ENCODE measurements around the gene MRPS23.

MRPS23 gene

DNA sequence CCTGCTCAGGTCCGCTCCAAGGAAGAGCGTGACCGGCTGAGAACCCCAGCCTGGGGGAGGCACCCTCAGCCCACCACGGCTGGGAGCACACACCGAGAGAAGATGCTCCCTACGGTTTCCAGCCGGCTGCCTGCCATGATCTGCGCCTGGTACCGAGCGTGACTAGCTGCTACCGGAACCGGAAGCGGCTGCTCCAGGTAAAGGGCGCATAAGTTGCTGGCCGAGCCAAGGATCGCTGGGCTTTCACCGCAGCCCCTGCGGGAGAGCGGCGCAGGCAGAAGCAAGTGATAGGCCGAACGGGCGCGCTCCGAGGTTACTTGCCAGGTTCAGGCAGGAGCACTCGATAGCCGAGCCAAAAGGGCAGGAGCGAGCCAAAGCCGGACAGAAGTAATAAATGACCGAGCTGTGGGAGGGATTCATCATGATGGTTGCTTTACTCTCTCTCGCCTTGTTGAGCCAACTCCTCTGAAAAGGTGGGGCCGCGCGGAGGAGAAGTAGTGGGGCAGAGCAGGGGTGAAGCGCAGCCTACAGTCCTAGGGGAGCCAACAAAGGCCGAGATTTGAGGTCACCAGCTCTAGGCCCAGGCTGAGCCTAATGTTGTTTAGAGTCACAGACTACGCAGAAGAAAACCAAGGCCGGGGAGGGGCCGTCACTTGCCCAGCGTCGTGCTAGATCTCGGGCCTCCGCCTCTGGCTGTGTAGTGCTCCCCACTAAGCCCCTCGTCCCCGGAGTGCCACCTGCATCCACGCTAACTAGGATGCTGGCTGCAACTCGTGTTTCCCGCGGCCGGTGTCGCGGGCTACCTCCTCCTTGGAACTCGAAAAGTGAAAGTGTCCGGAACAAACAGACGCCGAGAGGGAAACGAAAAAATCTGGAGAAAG, at the start of gene MRPS23:
MRPS23 (minus strand) TSS at position 171 of the 881 bp plus-strand sequence; CDS start at position 137, 34 bp downstream.
- peak; percentile 99 for DNase-seq (ENCODE audit: low read depth)

DNA sequence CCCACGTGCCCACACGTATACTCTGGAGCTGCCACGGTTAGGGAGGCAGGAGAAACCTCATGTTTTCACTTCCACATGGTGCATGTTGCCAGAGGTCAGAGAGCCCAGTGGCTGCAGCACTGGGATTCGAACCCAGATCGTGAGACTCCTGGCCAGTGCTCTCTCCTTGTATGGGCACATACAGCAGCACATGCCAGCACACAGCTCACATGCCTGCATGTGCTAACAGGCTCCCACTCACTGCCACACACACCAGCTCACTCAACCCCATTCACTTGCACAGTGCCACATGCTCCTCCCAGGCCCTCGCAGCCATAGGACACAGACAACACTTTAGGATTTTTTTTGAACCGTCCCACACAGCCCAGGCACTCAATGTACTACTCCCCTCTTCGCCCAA, 49.5 kb upstream of the MRPS23 start:
- DNase-seq (ENCODE audit: low read depth) = no peak

DNA sequence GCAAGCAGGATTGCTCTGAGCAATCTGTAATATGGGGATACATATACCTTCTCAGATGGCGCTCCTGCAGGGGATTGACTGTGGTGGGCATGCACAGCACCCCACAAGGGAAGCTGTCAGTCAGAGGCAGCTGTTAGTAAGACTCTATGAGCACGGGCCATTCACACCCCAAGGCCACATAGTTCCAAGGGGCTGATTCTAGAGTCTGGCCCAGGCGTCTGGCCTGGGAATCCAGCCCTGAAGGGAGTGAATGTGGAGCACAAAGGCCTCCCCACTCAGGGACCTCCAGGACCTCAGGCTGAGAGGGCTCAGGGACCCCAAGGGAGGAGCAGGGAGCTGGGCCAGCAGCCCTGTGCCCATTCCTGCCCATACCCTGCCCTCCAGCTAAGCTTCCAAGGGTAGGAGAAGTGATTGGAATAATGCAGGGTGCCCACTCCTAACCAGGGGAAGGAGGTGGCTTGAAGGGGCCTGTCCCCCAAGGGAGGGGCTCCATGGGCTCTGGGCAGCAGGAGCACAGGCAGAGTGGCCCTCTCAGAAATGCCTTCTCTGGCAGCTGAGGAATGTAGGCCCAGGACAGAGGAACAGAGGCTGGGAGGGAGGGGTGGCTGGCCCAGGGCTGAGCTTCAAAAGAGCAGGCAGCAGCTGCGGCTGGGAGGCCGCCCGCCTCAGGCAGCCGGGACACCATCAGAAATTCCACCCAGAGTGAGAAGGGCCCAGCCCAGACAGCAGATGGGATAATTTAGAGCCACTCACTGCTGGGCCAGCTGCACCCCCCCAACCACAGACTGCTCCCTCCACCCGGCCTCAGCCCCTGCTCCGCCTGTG, 48.9 kb upstream of the MRPS23 start:
- DNase-seq (ENCODE audit: low read depth) = no peak

DNA sequence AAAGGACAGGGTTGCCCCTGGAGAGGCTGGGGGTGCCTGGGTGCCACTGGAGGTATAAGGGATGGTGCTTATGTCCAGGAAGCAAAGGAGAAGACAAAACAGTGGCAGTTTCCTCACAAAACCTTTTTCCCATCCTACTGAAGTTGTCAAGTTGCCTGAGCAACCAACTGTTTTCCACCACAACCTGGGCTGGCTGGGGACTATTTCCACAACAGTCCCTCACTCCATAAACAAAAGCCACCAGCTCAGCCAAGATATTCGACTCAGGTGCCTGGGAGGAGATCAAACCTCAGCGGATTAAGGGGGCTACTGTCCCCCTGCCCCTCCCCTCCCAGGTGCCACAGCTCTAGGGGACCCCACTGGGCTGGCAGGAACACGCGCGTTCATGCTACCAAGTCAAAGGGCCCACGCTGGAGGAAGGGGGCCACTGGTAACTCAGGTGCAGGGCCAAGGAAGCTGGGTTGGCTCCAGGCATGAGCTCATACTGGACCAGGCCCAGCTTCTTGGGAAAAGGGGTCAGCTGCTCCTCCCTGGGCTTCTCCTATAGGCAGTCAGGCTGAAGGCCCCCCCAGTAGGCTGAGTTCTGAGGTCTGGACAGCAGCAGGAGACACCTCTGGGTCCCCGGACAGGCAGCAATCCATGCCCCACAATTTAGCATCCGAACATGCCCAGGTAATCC, 45.7 kb upstream of the MRPS23 start:
- no peak for DNase-seq (ENCODE audit: low read depth)

DNA sequence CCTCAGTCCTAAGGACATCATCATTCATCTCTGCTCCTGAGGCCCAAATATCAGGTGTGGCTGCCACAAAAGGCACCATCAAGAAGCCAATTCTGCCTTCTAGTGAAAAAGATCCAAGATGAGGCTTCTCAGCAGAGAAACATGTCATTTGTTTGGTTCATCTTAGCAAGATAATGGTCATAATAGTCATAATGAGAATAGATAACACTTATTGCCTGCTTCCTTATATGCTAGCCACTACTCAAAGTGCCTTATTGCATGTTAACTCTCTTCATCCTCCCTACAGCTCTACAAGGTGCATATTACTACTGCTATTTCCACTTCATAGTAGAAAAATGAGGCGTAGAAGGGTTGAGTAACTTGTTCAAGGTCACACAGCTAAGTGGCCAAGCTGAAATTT, 45.0 kb upstream of the MRPS23 start:
- DNase-seq (ENCODE audit: low read depth) = no peak

DNA sequence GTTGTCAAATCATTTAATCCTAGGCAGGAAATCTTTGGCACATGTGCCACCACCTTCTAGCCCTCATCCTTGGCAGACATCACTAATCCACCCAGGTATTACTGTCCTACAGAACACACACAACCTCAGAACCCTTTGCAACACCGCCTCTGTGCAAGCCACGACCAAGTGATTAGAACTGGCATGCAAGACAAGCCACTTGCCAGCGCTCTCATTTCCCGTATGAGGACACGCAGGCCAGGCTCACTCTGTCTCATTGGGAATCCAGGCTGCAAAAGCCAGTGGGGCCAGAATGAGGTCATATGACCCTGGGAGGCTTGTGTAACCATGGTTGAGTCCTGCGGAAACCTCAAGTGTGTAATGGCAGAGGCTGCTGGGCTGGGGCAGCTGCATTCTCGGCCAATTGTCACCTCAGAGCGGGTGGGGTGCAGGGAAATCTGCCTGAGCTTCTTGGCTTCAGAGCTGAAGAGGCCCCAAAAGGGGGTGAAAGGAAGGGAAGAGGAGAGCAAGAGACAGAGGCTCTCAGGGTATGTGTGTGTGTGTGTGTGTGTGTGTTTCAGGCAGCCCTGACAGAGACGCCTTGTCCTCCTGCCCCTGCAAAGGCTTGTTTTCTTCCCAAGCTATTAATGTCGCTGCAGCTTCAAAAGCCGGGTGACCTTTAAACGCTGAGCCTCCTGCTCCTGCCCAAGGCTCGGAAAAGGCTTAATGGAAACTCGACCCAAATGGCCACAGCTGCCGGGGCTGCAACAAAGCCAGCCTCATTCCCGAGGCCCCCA, 43.2 kb upstream of the MRPS23 start:
- DNase-seq (ENCODE audit: low read depth) = peak; percentile 98

DNA sequence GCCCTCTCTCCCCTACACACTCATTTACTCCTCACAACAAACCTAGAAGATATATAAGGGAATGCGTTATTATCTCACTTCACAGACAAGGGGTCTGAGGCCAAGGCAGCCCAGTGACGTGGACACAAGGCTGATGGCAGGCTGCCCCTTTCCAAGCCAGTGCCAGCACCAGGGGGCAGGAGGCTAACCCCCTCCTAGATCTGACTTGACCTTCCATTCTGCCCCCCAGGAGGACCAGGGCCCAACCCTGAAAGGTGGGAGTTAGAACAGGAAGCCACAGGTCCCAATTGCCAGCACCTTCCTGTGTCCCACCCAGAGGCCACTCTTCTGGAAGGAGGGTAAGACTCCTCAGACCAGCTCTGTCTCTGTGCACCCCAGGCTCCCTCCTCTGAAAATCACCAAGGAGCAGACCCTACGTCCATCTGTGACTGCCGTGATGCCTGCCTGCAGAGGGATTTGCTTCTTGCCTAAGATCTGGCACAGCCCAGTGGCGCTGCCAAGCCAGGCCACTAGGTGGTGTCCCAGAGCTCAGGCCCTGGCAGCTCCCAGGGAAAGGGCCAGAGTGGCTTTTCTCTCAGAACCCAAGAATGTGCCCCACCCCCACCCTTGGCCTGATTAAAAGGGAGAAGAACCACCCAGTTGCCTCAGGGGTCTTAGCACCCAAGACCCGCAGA, 42.4 kb upstream of the MRPS23 start:
- peak; percentile 83 for DNase-seq (ENCODE audit: low read depth)

DNA sequence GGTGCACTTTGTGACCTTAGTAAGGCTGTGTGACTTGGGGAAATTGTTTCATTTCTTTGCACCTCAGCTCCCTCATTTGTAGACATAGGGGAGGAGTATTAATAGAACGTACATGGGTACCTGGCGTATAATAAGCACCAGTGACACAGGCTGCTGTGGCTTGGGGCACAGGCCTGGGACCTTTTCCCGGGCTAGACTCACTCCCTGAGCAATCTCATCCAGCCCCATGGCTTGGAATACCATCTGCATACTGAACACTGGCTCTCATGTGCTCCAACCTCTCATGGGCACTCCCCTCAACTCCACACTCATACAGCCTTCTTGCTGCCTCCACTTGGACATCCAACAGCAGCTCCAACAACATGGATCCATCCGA, 41.0 kb upstream of the MRPS23 start:
- no peak for DNase-seq (ENCODE audit: low read depth)

DNA sequence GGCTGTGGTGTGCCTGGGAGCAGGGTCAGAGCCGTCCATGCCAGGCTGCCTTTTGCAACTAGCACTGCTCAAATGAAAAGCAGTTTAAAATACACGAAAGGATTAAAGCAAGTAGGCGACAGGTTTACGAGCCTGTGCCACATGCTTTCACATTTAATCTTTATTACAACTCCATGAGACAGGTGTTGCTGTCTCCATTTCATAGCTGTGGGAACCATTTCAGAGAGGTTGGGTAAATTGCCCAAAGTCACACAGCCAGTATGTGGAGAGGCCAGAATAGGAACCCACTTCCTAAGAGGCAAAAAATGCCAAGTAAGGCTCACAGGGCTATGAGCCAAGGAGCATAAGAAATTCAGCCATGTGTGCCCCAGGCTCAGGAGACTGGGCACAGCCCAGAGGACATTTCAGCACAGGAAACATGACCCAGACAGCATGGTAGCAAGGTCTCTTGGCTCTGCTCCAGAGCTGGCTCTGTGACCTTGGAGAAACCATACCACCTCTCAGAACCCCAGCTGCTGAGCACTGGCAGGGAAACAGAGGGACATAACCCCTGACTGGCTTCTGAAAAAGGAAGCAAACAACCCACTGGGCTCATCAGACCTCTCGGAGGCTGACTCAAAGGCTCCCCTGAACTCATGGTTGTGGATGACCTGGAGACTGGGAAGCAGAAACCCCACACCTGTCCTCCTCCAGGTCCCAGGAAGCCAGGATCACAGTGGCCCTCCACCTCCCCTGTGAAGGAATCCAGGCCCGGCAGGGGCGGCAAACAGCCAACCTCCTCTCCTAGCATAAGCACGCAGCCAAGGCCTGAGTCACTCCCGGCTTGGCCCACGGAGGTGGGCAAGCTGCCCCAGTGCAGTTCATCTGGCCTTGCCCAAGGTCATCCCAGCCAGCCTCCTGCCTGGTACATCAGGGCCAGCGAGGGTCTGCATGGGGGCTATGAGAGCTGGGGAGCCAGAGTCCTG, 40.3 kb upstream of the MRPS23 start:
- DNase-seq (ENCODE audit: low read depth) = peak; percentile 81

DNA sequence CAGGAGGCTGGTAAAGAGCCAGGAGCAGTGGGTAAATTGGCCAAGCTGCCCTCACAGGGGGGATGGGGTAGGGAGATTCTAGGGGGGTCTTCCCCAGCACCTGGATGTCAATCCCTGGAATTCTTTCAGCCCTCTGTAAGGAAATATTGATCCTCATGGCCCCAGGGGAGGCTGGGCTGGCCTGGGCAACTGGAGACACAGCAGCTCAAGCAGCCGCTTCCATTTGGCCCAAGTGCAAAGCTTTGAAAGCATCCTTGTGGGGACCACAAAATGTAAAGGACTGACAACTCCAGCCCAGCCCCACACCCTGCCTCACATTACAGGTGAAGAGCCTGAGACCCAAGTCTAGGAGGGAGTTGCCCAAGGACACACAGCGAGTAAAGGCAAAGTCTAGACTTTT, 39.4 kb upstream of the MRPS23 start:
- no peak for DNase-seq (ENCODE audit: low read depth)

DNA sequence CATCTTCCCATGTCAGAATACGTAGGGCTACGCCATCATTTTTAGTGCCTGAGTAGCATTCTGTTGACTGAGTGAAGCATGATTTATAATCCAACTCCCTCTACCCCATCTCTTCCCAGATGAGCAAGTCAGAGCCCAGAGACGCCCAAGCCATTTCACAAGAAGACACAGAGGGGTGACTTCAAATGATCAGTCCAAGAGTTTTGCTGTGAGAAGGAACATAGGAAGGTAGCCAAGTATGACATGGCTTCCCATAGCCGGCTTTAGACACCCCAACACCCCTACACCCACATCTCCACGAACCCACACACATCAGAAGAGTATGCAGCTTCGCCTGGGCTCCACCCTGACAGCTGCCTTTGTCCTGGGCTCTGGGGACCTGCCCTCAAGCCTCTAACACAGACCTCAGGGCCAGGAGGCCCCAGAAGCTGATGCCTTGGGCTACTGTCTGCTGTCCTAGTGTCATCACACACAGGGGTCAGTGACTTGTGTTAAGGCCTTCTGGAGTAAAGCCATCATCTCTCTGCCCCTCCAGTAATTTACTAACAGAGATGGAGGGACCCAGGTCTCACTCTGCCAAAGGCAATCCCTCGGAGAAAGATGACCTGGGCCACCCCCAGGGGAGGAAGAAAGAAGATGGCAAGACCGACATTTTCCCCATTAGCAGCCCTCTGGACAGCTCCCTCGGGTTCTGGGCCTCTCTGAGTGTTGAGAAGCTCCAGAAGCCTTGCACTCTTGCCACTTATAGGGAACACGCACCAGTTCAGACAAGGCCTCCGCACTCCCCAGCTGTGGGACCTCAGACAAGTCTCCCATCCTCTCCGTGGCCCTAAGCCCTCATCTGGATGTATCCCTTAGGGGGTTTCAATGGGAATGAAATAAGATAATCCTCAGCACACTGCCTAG, 38.7 kb upstream of the MRPS23 start:
- DNase-seq (ENCODE audit: low read depth) = no peak

DNA sequence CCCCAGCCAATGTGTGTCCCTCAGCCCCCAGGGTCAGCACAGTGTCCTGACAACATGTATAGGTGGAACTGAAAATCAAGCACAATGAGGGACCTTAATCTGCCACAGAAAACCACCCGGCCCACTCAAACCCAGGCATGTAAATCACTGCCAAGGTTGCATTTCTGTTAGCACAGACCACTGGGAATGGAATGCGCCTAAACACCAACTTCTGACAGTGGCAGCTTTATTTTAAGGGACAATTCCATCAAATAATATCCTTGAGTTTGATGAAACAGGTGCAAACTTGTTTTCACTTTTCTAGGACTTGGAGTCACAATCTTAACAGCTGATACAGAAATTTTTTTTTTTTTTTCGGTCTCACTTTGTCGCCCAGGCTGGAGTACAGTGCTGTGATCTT, 37.3 kb upstream of the MRPS23 start:
- no peak for DNase-seq (ENCODE audit: low read depth)

DNA sequence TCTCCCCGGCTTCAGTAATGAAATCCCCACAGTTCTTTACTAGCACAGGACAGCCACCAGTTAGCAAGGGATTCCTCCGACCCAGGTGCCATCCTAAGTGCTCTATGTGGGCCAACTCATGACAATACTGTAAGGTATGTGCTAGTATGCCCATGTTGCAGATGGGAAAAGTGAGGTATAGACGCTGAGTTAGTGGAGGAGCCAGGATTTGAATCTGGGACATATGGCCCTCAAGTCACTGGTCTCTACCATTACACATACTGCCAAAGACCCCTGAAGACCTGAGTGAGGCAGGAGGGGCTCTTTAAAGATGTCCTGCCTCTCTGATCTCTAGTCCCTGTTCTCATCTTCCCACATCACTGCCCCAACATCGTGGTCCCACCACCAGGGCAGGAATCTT, 36.2 kb upstream of the MRPS23 start:
- no peak for DNase-seq (ENCODE audit: low read depth)

DNA sequence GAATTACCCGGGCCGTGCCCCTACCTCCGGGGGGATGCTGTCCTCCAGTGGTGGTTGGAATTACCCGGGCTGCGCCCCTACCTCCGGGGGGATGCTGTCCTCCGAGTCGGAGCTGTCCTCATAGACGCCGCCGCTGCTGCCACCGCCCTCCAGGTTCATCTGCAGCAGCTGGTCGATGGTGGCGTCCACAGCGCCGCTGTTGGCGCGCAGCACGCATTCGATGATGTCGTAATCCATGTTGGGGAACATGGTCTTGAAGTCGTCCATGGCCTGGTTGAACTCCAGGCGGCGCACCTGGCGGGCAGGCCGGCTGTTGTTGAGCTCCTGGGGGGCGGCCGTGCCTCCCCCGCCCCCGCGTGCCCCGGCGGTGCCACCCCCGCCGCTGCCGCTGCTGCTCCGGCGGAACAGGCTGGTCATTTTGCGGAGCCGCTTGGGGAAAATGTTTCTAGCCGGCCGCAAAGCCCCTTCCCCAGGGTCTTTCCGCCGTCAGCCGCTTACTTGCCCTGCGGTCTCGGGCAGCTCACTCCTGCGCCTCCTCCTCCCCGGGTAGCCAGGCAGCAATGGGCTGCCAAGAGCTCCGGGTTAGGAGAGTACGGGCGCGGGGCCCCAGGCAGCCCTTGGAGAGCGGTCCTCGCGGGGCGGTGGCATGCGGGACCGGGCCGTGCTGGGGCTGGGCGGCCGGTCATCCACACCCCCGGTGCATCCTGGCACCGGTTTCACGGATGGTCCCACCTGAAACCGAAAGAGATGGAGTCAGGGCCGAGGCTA, 35.5 kb upstream of the MRPS23 start:
- no peak for DNase-seq (ENCODE audit: low read depth)

DNA sequence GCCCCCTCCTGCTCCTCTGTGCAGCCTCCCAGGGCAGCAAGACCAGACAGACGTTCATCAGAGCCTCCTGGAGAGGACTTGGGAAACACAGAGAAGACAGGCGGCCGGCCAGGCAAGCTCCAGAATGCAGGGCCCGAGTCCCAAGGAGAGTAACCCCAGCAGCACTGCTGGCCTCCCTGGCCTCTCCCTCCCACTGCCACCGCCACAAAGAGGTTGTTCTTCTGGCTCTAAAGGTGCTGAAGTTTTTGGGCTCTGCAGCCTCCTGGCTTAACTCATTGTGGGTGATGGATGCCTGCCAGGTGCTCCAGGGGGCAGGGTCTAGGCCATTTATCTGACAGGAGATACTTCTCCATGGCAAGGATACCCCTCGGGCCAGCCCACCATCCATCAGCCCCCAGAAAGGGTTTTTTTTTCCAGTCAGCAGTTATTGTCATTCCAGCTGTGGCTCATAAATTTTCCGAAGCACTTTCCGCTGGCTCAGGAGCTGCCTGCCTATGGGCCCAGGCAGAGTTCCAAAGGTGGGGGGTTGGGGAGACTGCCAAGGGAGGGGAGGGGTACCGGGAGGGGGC, 32.0 kb upstream of the MRPS23 start:
- no peak for DNase-seq (ENCODE audit: low read depth)

DNA sequence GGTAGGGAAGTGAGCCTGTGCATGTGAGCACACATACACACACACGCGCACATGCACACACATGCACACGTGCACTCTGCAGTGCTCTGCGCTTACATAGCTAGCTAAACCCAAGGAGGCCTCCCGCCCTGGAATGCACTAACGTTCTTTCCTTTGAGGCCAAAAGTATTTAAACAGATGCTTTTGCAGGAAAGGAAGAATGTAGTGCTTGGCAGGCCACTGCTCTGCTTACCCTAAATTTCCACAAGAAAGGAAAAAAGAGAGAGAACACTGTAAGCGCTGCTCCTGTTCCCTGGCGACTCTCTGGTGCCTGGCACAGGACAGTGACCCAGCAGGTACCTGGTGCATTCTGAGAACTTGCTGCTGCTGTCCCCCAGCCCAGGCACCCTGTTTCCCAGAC, 31.3 kb upstream of the MRPS23 start:
- DNase-seq (ENCODE audit: low read depth) = peak; percentile 71

DNA sequence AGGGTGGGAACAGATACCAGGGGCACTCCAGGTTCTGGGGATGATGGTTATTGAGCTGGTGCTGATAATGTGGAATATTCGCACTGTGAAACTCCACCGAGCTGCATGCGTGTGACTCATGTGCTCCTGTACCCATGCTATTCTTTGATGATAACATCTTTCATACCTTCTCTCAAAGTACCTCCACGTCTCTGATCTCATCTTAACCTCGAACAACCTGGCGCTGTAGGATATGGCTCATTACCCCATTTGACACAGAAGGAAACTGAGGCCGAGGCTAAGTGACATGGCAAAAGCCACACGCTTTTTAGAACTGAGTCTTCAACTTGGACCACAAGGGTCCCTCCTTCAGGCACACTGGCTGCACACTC, 30.2 kb upstream of the MRPS23 start:
- DNase-seq (ENCODE audit: low read depth) = no peak
